OCI-M2 (cell line): Measurements from ENCODE around the gene TP53BP2.
"Not testable (repeated sequence)": the region's sequence is repeated elsewhere in the genome, so short reads cannot be mapped to it uniquely, and the experiment has no call there.

Source experiments
- DNase-seq: peaks from one replicate; lab custom pipeline; 2025; ENCODE audit not compliant: unreplicated experiment; lab: John Stamatoyannopoulos, UW

TP53BP2 gene

GRCh38 chr1:223748405-223748772, 97.4 kb downstream of the TP53BP2 start:
- no peak for DNase-seq

GRCh38 chr1:223747838-223748335, 97.9 kb downstream of the TP53BP2 start:
- no peak for DNase-seq

DNA sequence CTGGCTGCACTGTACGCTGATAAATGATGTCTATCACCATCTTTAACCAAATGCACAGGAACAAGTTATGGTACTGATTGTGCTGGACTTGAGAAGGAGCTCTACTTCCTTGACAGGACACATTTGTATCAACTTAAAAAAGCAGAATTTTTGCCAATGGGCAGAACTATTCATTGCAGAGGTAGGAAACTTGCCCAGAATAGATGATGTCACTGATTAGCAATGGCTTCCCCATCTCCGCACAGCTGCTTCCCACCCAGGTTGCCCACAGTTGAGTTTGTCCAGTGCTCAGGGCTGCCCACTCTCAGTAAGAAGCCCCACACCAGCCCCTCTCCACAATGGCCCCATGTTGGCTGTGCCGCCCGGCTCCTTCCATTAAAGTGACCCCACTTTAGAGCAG, 100.0 kb downstream of the TP53BP2 start:
- no peak for DNase-seq

GRCh38 chr1:223742856-223743517, 102.8 kb downstream of the TP53BP2 start:
- no peak for DNase-seq

- no peak for DNase-seq
Observed at GRCh38 chr1:223741861-223742260, 103.9 kb downstream of the TP53BP2 start.

DNA sequence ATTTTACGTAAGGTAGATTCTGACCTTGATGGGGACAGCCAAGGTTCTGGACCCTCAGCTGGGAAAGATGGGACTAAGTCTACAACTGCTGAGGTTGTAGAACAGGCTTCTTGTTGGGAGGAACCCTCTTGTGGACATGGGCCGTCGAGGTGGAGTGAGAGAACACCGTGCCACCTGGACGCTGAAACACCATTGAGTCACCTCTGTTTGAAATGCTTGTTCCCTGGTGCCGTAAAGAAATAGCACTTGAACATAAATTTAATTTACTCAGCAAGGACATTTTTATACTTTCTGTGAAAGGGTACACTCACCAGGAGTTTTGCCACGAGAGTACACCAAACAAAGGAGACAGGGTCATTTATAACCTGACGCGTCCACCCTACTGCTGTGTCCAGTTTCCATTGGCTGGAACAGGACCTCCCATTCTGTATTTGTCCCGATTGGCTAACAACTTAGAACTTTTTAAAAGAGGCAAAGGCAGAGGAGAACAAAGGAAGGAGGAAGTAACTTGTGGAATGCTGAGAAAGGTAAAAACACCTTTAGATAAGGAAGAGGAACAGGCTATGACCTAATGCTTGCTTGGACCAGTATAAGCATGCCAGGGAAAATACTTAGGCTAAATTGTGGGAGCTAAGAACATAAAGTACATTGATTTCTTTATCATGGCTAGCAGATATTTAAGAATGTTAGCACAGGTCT, 105.6 kb downstream of the TP53BP2 start:
- not testable (repeated sequence) for DNase-seq

DNA sequence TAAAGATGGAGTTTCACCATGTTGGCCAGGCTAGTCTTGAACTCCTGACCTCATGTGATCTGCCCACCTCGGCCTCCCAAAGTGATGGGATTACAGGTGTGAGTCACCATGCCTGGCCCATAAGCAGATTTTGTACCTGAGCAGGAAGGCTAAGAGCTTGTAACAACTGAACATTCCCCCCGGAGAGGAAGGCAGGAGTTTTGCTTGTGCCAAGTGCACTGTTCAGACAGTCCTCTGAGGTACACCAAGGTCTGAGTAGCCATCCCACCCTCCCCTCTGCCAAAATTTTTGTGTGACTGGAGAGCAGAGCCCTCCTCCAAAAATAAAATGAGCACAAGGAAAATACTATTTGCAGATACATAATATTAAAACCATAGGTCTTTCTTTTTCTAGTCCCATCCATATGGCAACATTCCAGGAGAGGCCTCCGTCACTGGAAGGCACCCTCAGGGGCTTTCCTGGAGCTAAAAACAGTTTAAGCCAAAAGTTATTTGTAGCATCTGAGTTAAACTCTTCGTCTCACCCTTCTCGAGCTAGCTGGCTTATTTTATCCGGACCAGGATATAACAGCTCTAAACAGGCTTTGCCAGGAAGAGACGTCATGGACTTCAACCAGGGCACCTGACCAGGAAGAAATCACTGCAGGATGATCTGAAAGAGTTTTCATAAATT, 106.2 kb downstream of the TP53BP2 start:
- DNase-seq, result no peak

DNA sequence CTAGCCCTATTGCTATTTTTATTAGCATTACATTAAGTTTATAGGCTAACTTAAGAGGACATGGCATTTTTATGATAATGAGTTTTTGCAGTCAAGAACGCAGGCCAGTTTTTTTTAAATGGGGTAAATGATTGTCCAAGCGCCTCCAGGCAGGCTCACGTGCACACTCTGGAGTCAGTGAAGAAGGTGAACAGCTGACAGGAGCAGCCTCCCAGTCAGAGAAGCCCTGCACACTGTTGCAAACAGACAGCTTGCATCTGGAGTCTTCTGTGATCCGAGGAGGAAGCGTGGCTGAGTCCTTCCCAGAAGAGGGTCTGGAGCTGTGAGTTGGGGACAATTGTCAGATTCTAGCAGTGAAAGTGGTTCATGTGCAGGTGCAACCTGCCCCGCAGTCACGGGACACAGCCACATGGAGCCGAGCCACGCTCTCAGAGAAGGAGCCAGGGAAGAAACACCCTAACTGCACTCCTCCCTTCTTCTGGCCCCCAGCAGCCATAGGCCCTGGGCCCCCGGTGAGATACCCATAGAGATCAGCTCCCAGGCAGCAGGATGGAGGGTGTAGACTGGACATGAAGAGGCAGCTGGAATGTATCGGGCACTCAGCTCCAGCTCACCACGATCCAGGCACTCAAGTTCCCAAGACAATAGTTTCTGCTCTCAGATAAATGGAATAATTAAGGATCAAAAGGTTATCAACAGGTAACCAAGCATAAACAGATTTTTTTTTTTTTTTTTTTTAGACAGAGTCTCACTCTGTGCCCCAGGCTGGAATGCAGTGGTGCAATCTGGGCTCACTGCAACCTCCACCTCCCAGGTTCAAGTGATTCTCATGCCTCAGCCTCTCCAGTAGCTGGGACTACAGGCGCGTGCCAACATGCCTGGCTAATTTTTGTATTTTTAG, 107.0 kb downstream of the TP53BP2 start:
- DNase-seq, result no peak

- no peak for DNase-seq
Observed at GRCh38 chr1:223737342-223737741, 108.4 kb downstream of the TP53BP2 start.

- DNase-seq, result not testable (repeated sequence)
Observed at GRCh38 chr1:223736638-223737037, 109.1 kb downstream of the TP53BP2 start.

DNA sequence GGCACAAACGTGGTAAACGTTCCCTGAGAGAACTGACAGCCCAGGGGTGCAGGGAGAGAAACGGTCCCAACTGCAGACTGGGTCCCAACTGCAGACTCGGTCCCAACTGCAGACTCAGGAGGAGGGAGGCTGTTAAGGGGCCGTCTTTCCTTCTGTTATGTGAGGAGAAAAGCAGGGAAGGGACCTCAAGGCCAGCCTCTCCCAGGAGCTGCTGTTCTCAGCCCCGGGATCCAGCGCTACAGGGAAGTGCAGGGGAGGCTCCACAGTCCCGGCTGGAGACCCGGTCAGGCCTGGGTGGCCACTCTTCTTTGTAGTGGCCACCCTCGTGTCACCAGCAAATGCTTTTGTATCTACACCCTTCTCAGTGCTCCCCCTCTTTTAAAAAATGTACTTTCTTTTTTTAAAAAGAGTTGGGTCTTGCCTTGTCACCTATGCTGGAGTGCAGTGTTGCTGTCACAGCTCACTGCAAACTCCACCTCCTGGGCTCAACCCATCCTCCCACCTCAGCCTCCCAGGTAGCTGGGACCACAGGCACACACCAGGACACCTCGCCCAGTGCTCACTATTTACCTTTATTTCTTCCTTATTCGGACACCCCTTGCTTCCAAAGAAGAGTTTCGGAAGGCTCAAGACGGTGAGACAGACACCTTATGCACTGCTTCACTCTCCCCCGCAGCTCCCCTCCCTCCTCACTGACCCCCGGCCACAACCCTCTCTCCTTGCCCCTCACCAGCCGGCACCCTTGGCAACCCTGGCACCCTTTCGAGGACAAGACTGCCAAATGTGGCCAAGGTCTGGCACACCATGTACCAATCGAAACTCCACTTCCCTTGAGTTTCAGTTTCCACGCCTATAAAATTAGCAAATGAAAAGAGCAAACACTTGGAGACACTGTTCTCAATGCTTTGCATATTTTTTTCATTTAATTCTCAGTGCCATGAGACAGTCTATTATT, 111.6 kb downstream of the TP53BP2 start:
- no peak for DNase-seq

GRCh38 chr1:223732993-223733798, 112.6 kb downstream of the TP53BP2 start:
- no peak for DNase-seq

GRCh38 chr1:223731133-223731770, 114.5 kb downstream of the TP53BP2 start:
- DNase-seq, result no peak

DNA sequence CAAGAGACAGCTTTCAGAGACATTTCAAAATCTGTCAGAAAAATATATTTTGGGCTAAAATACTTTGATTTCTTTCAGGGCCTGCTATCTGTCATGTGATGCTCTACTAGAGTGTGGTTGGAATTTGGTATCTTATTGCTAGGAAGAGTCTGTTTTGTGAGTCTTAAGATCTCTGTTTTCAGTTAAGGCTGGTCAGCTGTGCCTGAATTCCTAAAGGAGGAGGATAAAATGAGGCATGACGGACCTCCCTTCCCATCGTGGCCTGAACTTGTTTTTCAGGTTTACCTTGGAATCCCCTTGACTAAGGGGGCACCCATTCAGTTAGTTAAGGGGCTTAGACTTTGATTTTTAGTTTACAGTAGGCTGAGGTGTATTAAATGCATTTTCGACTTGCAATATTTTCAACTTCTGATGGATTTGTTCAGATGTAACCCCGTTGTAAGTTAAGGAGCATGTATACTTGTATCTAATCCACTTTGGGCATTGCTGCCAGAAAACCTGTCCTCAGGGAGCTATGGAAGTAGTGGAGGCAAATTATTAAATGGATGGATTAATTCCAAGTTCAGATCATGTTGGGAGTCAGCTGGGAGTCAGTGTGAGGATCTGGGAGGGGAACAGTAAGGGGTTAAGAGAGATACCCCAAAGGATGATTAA, 115.1 kb downstream of the TP53BP2 start:
- no peak for DNase-seq

DNA sequence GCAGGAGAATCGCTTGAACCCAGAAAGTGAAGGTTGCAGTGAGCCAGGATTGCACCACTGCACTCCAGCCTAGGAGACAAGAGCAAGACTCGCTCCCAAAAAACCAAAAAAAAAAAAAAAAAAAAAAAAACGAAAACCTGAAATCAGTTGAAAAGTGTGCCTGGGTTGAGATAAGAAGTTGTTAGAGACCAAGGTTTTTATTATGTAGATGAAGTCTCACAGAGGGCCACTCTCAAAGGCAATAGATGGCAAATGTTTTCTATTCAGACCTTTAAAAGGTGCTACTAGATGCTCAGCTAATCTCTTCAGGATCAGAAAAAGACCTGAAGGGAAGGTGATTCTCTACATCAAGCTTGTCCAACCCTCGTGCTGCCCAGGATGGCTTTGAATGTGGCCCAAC, 115.8 kb downstream of the TP53BP2 start:
- no peak for DNase-seq
